GM19238 (cell line): Measurements from ENCODE around the gene PRDM16.

Experiments
- DNase-seq: peaks from one replicate; pipeline ENCODE4 v3.0.0; 2011; ENCODE audit warnings: low spot score; ENCODE audit not compliant: insufficient read length

PRDM16 gene

DNA sequence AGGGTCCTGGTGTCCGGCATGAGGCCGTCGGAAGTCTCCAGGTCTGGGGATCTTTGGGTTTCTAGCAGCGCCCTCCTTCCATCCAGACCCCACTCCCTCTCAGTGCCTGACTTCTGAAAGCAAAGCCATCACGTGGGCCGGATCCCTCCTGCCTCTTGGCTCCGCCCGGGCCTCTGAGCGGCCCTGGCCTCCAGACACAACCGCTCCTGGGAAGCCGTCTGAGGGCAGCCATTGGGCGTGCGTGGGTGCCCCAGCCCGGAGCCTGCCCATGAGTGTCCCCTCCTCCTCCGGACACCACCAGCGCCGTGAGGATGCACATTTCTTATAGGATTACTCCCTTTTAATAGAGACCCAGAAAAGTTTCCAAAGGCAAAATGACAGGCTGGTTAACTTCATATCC is 248.5 kb downstream of the PRDM16 start:
- no peak for DNase-seq

GRCh38 chr1:3318329-3318728 is 249.3 kb downstream of the PRDM16 start:
- DNase-seq, result no peak

DNA sequence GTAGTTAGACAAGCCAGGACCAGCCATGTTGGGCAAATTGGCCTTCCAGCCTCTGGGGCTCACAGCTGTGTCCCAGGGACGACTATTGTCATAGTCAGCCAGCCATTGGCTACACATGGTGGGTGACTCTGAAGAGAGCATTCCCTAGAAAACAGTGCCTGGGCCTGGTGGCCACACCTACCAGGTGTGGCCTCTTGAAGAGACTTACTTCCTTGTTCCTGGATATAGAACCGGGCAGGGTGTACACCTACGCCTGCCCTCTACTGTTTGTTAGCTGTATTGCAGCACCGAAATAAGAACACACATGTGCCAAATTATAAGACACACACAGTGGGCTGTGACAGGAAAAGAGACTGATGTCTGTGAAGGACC is 250.9 kb downstream of the PRDM16 start:
- DNase-seq, result peak; percentile 47

- DNase-seq, result no peak
These were observed 251.5 kb downstream of the PRDM16 start for GRCh38 chr1:3320246-3321152.

GRCh38 chr1:3321559-3322449 is 252.8 kb downstream of the PRDM16 start:
- no peak for DNase-seq

DNA sequence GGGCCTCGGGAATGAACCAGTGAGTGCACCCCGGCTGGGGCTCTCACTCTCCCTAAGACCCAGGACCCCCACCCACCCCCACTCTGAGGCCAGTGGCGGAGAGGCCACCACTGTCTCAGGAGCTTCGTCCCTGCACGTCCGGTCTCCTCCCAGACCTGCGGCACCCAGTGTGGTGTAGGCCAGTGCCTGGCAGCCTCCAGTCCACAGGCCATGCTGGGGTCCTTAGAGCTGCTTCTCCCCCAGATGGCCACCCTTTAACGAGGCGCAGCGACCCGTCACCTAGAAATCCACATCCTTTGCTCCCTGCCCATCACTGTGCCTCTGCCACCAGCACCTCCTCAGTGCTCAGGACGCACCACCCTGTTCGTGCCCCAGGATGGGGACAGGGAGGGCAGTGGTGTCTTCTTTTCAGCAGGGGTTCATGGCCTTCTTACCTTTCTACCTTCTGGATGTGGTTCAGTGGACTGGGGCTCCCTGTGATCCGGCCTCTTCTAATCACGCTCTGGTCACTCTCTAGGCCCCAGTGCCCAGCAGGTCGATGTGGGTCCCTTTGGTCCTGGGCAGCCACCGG is 253.5 kb downstream of the PRDM16 start:
- DNase-seq, result no peak

GRCh38 chr1:3323021-3323795 is 254.2 kb downstream of the PRDM16 start:
- DNase-seq, result no peak

GRCh38 chr1:3323796-3324703 is 255.0 kb downstream of the PRDM16 start:
- DNase-seq, result no peak

DNA sequence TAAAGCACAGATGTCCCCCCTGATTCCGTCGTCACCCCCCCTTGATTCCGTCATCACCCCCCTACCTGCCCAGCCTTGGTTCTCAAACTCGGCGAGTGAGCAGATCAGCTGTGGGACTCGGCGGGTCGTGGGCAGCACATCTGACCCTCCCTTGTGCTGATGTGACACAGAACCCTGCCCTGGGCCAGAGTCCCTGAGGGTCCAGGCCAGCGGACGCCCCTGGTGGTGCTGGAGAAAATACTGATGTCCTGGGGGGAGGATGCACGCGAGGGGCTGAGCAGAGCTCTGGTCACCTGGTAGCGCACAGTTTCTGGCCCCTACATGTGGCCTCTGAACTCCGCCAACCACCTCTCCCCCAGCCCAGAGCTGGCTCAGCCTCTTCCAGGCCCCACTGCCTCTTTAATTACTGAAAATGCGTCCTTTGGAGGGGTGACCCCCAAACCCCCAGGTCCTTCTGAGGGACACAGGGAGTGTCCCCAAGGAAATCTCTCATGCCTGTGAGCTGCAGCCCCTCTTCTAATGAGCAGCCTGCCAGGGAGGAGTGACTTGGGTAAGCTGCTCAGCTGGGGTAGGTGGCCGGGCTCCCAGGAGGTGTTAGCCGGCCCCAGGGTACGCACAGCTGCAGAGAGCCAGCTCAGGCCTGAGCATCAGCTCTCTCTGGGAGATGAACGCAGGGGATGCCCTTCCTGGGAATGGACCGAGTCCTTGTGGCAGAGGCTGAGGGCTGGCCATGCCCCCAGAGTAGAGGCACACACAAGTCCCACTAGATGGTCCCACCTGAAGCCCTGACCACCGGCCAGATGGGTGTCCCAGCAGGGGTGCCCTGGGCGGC is 255.9 kb downstream of the PRDM16 start:
- no peak for DNase-seq

DNA sequence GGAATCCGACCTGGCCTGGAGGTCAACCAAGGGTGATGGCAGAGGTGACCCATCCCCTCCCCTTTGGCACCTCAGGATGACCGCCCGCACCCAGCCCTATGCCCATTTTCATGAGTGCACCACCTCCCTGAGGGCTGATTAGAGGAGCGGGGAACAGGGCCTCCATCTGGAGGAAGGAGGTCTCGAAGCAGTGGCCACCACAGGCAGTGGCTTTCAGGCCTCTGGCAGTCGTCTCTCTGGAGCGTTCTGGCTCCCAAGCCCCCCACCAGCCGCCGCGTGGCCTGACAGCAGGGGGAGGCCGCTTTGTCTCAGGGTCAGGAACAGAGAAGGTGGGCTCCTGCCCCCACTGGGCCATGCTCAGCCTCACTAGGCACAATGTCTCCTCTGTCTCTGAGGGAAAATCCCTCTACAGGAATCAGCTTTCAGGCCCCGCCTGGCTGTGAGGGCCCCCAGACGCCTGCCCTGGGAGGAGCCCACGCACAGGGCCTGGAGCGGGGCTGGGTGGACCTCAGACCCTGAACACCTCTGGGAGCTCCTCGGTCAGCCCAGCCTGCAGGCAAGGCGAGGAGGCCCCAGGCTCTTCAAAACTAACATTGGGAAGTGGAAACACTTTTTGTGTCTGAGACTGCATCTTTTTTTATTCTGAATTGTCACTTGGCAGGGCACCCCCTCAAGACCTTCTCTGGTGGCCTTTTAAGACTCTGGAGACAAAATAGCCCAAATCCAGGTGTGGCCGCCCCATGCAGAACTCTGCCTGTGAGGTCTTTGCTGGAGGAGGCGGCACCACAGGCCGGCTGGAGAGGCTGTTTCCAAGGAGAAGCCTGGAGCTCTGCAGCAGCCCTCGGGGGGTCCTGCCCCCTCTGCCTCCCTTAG is 257.7 kb downstream of the PRDM16 start:
- DNase-seq, result no peak

- no peak for DNase-seq
These were observed 258.3 kb downstream of the PRDM16 start for GRCh38 chr1:3327389-3327702.

GRCh38 chr1:3327936-3328590 is 259.1 kb downstream of the PRDM16 start:
- DNase-seq, result no peak

DNA sequence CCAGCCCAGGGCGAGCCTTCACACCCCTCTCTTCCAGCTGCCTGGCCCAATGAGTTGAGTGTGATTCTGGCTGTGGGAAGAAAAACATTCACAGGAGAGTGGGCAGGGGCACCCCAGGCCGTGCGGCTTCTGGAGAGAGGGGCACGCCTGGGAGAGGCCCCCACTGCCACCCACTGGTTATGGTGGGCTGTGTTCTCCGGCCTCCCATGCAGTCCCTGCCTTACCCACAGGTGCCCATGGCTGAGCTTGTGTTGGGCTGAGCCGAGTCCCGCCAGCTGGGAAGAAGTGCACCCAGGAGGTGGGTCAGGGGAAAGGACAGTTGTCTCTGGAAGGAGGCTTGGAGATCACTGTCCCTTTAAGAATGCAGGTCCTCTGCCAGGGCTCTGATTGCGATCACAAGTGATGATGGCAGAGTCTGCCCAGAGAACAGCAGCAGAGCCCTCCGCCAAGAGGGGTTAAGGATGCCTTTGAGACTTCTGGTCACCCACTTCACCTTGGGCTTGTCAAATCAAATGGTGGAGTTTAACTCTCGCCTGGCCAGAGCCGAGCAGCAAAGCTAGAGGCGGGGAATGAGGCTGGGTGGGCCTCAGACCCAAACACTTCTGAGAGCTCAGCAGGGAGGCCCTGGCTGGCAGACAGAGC is 260.8 kb downstream of the PRDM16 start:
- DNase-seq, result no peak

DNA sequence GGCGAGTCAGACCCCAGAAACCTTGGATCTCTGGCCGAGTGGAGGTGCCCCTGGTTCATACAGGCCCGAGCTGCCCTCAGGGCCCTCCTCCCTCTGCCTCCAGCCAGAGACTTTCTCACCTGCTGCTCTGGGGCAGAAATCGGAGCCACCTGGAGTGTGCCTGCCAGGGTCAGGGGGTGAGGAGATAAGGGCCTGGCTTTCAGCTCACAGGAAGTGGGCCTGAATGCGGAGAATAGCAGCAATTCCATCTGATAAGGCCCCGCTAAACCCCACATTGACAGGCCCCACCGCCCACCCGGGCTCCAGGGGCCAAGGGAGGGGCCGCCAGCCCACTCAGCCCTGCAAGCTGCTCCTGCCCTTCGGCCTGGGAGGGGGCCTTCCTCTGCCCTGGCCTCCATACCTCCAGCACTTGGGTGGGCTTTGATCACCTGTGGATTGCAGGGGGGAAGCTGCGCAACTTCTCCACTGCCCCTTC is 261.8 kb downstream of the PRDM16 start:
- DNase-seq, result no peak

- DNase-seq, result no peak
These were observed 262.6 kb downstream of the PRDM16 start for GRCh38 chr1:3331564-3331963.

- no peak for DNase-seq
These were observed 263.0 kb downstream of the PRDM16 start for GRCh38 chr1:3332043-3332442.

DNA sequence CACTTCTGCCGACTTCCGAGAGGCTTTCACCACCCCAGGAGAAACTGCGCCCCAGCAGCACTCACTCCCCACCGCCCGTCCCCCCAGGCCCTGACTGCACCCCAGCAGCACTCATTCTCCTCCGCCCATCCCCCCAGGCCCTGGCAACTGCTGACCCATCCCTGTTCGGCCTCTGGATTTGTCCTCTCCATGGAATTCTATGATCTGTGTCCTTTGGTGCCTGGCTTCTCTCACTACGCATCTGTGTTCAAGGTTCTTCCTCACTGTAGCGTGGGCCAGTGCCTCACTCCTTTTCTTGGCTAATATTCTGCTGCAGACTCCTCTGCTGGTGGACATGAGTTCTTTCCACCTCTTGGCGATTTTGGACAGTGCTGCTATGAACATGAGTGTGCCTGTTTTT is 263.7 kb downstream of the PRDM16 start:
- no peak for DNase-seq
